Thyroid gland (tissue), 4 donors: ENCODE measurements around the gene THRB. TPM values are rescaled to one million over a fixed set of nuclear protein-coding genes. Genes with fewer than 3 reads are reported as not detected.
A peak's percentile ranks its signal among the peaks of the same experiment; 100 is the strongest.

Experiments used
- DNase-seq, 2 donors: peaks; one replicate each; pipeline ENCODE4 v3.0.0-alpha.2; 2019
- H3K27ac ChIP-seq, 3 donors: fragments of 200-600 bp; sonication (generic); 1 replicate in 2 of 3; 2 replicates in 1 of 3; pipeline ENCODE4 v1.5.1; 2016 to 2019; ENCODE audit warnings: mild to moderate bottlenecking in 1 of 3, moderate library complexity in 1 of 3
- H3K27me3 ChIP-seq: fragments of 200-600 bp; sonication (generic); one replicate; pipeline ENCODE4 v1.5.1; 2019
- H3K36me3 ChIP-seq, 2 donors: fragments of 200-600 bp; sonication (generic); one replicate each; pipeline ENCODE4 v1.5.1; 2016 to 2019
- H3K4me1 ChIP-seq, 2 donors: fragments of 200-600 bp; sonication (generic); one replicate each; pipeline ENCODE4 v1.5.1; 2017 to 2019
- H3K4me3 ChIP-seq, 3 donors: fragments of 200-600 bp; sonication (generic); replicated peaks in 1 of 3; 1 replicate in 2 of 3; 2 replicates in 1 of 3; pipeline ENCODE4 v1.5.1; 2016; ENCODE audit warnings: mild to moderate bottlenecking in 1 of 3
- H3K9me3 ChIP-seq: fragments of 200-600 bp; sonication (generic); one replicate; pipeline ENCODE4 v1.5.1; 2017
- CTCF ChIP-seq, 6 experiments: fragments of 200-600 bp in 3 of 6; fragments of 450-650 bp in 3 of 6; sonication (generic) in 3 of 6; IDR thresholded peaks; one replicate each; pipeline ENCODE4 v1.5.1; 2016 to 2019; ENCODE audit warnings: antibody characterized with exemption in 6 of 6, mild to moderate bottlenecking in 2 of 6, inconsistent platforms in 1 of 6, moderate library complexity in 1 of 6
- POLR2A ChIP-seq, 2 donors: fragments of 450-650 bp; IDR thresholded peaks; one replicate each; pipeline ENCODE4 v1.6.1; 2017; ENCODE audit warnings: antibody characterized with exemption in 2 of 2, mild to moderate bottlenecking in 2 of 2, moderate library complexity in 1 of 2
- WGBS, 2 donors: methylation state at CpG; one replicate each; pipeline ENCODE4 v1.1.5; 2017; 5-methylcytosine and 5-hydroxymethylcytosine counted together
- intact Hi-C: fragments of 100-400 bp; cut with DNase I; formaldehyde crosslinking; loops from one replicate; pipeline ENCODE4 v1.15.1; 2023
- total RNA-seq, 4 donors: library from RNA; depleted of rRNA; stranded (reverse); fragments of >200 nt; gene quantifications; one replicate each; pipeline ENCODE4 v1.2.3, GENCODE V29; 2016

The THRB gene
- total RNA-seq, 4 donors from 2014 or later = 11.1 to 33.2 (median 13.4) TPM

GRCh38 chr3:24185738-24186384 is 308.8 kb downstream of the THRB start:
- WGBS, 2 donors = 37 to 42% methylated on average over 5 of the region's 5 CpGs
- Histone ChIP-seq H3K9me3 (no peaks in the 10 kb centered on the region), H3K27me3 (no peaks in the 10 kb centered on the region), H3K36me3 (no peaks in the 10 kb centered on the region), H3K4me1 (peaks cover 0 to 7% of the 10 kb centered on the region in 2 donors), H3K4me3 (no peak overlapping the region), H3K27ac (no peak overlapping the region)
- peak; percentile 48 to 62 for DNase-seq
- intact Hi-C loops = no loop called here
- TF ChIP-seq POLR2A (IDR thresholded peaks at IDR 0.05) = no peak
- TF ChIP-seq CTCF (IDR thresholded peaks at IDR 0.05) = peak; percentile 24 to 66 (median 52)

DNA sequence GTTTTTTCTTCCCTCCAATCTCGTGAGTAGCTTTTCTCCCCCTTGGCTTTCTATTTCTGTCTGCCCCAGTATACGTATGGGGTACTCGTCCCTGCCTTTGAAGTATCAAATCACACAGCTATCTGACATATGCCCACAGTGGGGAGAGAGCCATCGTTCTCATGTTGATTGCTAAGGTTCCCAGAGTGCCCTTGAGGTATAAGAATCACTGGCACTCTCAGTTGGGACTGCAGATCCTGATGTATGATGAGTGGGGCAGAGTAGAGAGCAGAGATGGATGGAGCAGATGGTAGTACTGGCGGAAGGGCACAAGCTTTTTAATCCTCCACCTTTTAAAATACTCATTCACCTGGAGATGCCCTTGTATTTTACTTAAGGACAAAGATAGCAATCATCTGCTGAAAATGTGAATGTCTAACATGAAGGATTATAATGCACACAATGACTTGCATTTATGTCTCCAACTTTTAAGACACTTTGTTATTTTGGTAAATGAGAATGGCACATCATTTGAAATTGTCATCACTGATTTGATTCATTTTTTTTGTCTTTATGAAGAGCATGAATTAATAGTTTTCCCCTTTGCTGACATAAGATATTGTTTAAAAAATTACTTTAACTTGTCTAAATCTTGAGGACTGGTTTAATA is 310.0 kb downstream of the THRB start:
- Histone ChIP-seq H3K36me3 (no peaks in the 10 kb centered on the region), H3K27ac (no peak overlapping the region), H3K9me3 (no peaks in the 10 kb centered on the region), H3K4me1 (peaks cover 0 to 7% of the 10 kb centered on the region in 2 donors), H3K4me3 (no peak overlapping the region), H3K27me3 (no peaks in the 10 kb centered on the region)
- TF ChIP-seq CTCF (IDR thresholded peaks at IDR 0.05) (no peak), POLR2A (IDR thresholded peaks at IDR 0.05) (no peak)
- DNase-seq = no peak
- intact Hi-C loops = no loop called here
- 87 to 90% methylated on average over 5 of the region's 5 CpGs for WGBS, 2 donors

DNA sequence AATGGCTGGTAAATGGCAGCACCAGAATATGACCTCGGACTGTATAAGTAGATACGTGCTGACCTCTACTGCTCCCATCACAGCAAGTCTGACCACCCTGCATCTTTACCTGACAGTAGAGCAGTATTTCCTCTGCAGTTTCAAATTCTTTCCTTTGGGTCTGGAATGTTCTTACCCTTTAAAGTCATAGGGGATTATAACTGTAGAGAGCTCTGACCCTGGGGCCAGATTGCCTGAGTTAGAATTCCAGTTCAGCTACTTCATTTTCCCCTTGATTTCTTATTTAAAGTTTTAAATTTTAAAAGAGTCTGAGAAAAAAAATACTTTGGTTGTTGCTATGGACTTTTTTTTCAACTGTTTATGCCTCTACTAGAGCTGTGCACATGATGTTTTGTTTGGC is 311.9 kb downstream of the THRB start:
- no peaks in the 10 kb centered on the region for H3K27me3 ChIP-seq
- no peak overlapping the region for H3K27ac ChIP-seq
- H3K4me3 ChIP-seq = no peak overlapping the region
- peaks cover 0 to 7% of the 10 kb centered on the region in 2 donors for H3K4me1 ChIP-seq
- intact Hi-C loops = no loop called here
- H3K36me3 ChIP-seq = no peaks in the 10 kb centered on the region
- DNase-seq = no peak
- TF ChIP-seq POLR2A (IDR thresholded peaks at IDR 0.05) (no peak), CTCF (IDR thresholded peaks at IDR 0.05) (no peak)
- 89 to 91% methylated on average over 2 of the region's 2 CpGs for WGBS, 2 donors
- no peaks in the 10 kb centered on the region for H3K9me3 ChIP-seq

DNA sequence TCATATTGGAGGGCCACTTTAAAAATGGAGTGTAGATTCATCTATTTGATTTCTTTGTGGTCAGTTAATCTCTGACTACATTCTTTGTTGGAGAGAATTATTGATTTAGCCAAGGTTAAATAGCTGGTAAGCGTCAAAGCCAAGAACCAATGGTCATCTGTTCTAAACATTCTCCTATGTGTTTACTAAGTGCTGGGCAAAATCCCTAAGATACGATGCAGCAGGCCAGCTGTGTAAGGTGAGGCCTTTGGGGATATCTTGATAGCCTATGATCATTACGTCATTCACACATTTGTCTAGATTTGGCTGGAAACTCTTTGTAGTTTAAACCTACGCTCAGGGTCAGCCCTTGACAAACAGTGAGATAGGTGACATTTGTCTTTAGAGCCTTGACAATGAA is 313.4 kb downstream of the THRB start:
- no peaks in the 10 kb centered on the region for H3K9me3 ChIP-seq
- TF ChIP-seq CTCF (IDR thresholded peaks at IDR 0.05) = no peak
- no peak for TF ChIP-seq POLR2A (IDR thresholded peaks at IDR 0.05)
- no peak overlapping the region for H3K4me3 ChIP-seq
- intact Hi-C loops = no loop called here
- no peak overlapping the region for H3K27ac ChIP-seq
- 90 to 92% methylated on average over 4 of the region's 4 CpGs for WGBS, 2 donors
- H3K36me3 ChIP-seq = no peaks in the 10 kb centered on the region
- H3K27me3 ChIP-seq = no peaks in the 10 kb centered on the region
- peaks cover 0 to 7% of the 10 kb centered on the region in 2 donors for H3K4me1 ChIP-seq
- DNase-seq = no peak

DNA sequence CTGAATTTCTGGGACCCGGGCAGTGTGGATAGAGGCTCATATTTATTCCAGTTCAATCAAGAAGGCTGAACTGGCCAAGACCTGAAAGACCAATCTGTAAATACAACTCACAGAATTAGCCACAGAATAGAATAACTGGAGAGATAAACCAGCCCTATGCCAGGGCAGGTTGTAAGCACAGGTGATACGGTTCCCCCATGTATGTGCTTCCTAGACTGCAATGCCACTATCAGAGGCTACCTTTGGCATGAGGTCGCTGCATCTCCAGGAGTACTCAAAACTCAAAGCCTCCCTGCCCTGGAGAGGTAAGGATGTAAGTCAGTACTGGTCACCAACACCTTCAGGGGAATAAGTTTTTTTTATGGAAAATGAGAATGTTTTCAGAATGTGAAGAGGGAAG is 314.0 kb downstream of the THRB start:
- Histone ChIP-seq H3K4me1 (peaks cover 0 to under 1% of the 10 kb centered on the region in 2 donors), H3K36me3 (no peaks in the 10 kb centered on the region), H3K9me3 (no peaks in the 10 kb centered on the region), H3K4me3 (no peak overlapping the region), H3K27ac (no peak overlapping the region), H3K27me3 (no peaks in the 10 kb centered on the region)
- no peak for TF ChIP-seq POLR2A (IDR thresholded peaks at IDR 0.05)
- TF ChIP-seq CTCF (IDR thresholded peaks at IDR 0.05) = no peak
- no peak for DNase-seq
- intact Hi-C loops = no loop called here
- WGBS, 2 donors = 86 to 98% methylated on average over 3 of the region's 3 CpGs
